Transverse colon (tissue), 4 donors: ENCODE data around the gene RAB27B. TPM values are rescaled to one million over a fixed set of nuclear protein-coding genes. Genes with fewer than 3 reads are reported as not detected.

ENCODE experiments used
- DNase-seq: peaks from one replicate; pipeline ENCODE4 v3.0.0-alpha.2; 2019
- H3K27ac ChIP-seq, 4 donors: fragments of 200-600 bp; sonication (generic); 2 replicates each; pipeline ENCODE4 v1.5.1; 2016 to 2018; ENCODE audit warnings: inconsistent platforms in 4 of 4
- H3K27me3 ChIP-seq: fragments of 200-600 bp; sonication (generic); 2 replicates; pipeline ENCODE4 v1.5.1; 2017; ENCODE audit warnings: inconsistent platforms
- H3K36me3 ChIP-seq, 4 donors: fragments of 200-600 bp; sonication (generic); 2 replicates each; pipeline ENCODE4 v1.5.1; 2017 to 2019; ENCODE audit warnings: inconsistent platforms in 4 of 4
- H3K4me1 ChIP-seq, 4 donors: fragments of 200-600 bp; sonication (generic); 2 replicates each; pipeline ENCODE4 v1.5.1; 2017 to 2020; ENCODE audit warnings: inconsistent platforms in 4 of 4
- H3K4me3 ChIP-seq, 4 donors: fragments of 200-600 bp; sonication (generic); 1 replicate in 1 of 4; 2 replicates in 3 of 4; pipeline versions ENCODE4 v1.5.1 to v1.6.1; 2017 to 2019; ENCODE audit warnings: inconsistent platforms in 4 of 4
- H3K9me3 ChIP-seq, 2 donors: fragments of 200-600 bp; sonication (generic); 2 replicates each; pipeline ENCODE4 v1.5.1; 2017 to 2019; ENCODE audit warnings: inconsistent platforms in 2 of 2
- EP300 ChIP-seq: sonication (generic); formaldehyde crosslinking; IDR thresholded peaks from one replicate; pipeline ENCODE4 v1.6.1; 2017; ENCODE audit warnings: antibody characterized with exemption, low read depth
- POLR2A ChIP-seq: fragments of 450-650 bp; IDR thresholded peaks from one replicate; pipeline ENCODE4 v1.6.1; 2016; ENCODE audit warnings: antibody characterized with exemption, mild to moderate bottlenecking, moderate library complexity
- POLR2AphosphoS5 ChIP-seq, 3 donors: sonication (generic); formaldehyde crosslinking; IDR thresholded peaks; one replicate each; pipeline ENCODE4 v1.6.1; 2016; ENCODE audit warnings: antibody characterized with exemption in 3 of 3
- WGBS, 2 donors: methylation state at CpG; one replicate each; pipeline ENCODE4 v1.1.5; 2018; ENCODE audit warnings: low coverage in 1 of 2; 5-methylcytosine and 5-hydroxymethylcytosine counted together
- in situ Hi-C, 4 donors: fragments of 200-750 bp; cut with MboI; loops; one replicate each; pipeline versions ENCODE4 v1.15.0 to v1.15.1; 2017; ENCODE audit warnings: low sequenced_read_pairs in 3 of 4, low pct_ligation_motif_present in 1 of 4, low pct_unique_long_range_greater_than_20kb in 1 of 4
- intact Hi-C: fragments of 100-400 bp; cut with DNase I; formaldehyde crosslinking; loops from one replicate; pipeline ENCODE4 v1.15.1; 2023; ENCODE audit warnings: low total_unique reads
- total RNA-seq, 4 donors: library from RNA; depleted of rRNA; stranded (reverse); fragments of >200 nt; gene quantifications; one replicate each; pipeline ENCODE4 v1.1.0, GENCODE V29; 2016
- TF ChIP-seq, protein P1 (sequence below), 5 experiments: fragments of 200-600 bp in 3 of 5; fragments of 450-650 bp in 2 of 5; sonication (generic) in 3 of 5; IDR thresholded peaks; 1 replicate in 2 of 5; 2 replicates in 3 of 5; pipeline ENCODE4 v1.5.1; 2016 to 2017; ENCODE audit warnings: antibody characterized with exemption in 5 of 5, inconsistent platforms in 3 of 5, mild to moderate bottlenecking in 2 of 5, moderate library complexity in 1 of 5

RAB27B gene
- total RNA-seq, 4 donors from 2014 or later = 1.2 to 6.0 (median 3.5) TPM

DNA sequence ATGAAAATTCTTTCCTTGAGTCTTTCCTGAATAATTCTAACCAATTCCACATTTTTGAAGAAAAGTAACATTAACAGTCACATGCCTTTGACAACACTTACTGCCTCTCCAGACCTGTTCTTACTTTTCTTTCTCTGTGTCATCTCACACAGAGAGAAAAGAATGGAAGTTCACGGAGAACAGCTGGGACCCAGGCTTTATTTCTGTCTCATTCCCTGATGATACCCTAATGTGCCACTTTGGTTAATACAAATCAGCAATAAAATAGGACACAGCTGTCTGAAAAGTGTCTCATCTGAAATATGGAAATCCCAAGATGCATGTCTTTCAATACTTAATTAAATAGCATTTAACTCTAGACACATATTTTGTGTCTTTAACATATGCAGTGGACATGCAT is 42.1 kb upstream of the RAB27B start:
- Histone ChIP-seq H3K9me3 (no peaks in the 10 kb centered on the region), H3K4me3 (no peak overlapping the region), H3K27ac (no peak overlapping the region), H3K36me3 (no peaks in the 10 kb centered on the region), H3K27me3 (no peaks in the 10 kb centered on the region), H3K4me1 (peaks cover 0 to 6% (median 0%) of the 10 kb centered on the region in 4 donors)
- TF ChIP-seq EP300 = no peak
- TF ChIP-seq, protein P1, sequence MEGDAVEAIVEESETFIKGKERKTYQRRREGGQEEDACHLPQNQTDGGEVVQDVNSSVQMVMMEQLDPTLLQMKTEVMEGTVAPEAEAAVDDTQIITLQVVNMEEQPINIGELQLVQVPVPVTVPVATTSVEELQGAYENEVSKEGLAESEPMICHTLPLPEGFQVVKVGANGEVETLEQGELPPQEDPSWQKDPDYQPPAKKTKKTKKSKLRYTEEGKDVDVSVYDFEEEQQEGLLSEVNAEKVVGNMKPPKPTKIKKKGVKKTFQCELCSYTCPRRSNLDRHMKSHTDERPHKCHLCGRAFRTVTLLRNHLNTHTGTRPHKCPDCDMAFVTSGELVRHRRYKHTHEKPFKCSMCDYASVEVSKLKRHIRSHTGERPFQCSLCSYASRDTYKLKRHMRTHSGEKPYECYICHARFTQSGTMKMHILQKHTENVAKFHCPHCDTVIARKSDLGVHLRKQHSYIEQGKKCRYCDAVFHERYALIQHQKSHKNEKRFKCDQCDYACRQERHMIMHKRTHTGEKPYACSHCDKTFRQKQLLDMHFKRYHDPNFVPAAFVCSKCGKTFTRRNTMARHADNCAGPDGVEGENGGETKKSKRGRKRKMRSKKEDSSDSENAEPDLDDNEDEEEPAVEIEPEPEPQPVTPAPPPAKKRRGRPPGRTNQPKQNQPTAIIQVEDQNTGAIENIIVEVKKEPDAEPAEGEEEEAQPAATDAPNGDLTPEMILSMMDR (IDR thresholded peaks at IDR 0.05) = no peak
- TF ChIP-seq POLR2A = no peak
- no peak for TF ChIP-seq POLR2AphosphoS5 (IDR thresholded peaks at IDR 0.05)
- WGBS, 2 donors = 86 to 100% methylated on average over 1 of the region's 1 CpG
- no peak for DNase-seq
- intact Hi-C loops = no loop called here
- in situ Hi-C loops = no loop called here

DNA sequence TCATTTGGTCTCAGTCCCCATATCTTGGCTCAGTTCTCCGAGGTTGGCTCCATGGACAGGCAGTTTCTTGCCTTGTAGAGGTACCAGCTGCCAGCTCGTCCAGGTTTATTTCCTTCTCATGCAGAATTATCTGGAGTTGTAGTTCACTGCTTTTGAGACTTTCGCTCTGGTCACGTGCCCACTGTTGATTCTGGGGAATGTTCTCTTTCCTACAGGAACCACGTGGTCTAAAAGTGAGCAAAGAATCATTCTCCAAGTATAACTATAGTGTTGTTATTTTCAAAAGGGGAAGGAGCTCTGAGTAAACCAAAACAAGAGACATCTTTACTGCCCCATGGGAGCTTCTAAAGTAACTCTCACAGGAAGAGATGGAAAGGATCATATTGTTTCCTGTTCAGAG is 41.2 kb upstream of the RAB27B start:
- Histone ChIP-seq H3K4me3 (no peak overlapping the region), H3K27ac (no peak overlapping the region), H3K27me3 (no peaks in the 10 kb centered on the region), H3K4me1 (peaks cover 0 to 6% (median 0%) of the 10 kb centered on the region in 4 donors), H3K36me3 (no peaks in the 10 kb centered on the region), H3K9me3 (no peaks in the 10 kb centered on the region)
- DNase-seq = no peak
- in situ Hi-C loops (no loop called here), intact Hi-C loops (no loop called here)
- TF ChIP-seq, protein P1 (IDR thresholded peaks at IDR 0.05) = no peak
- TF ChIP-seq POLR2AphosphoS5 (IDR thresholded peaks at IDR 0.05) (no peak), EP300 (no peak), POLR2A (no peak)
- 57 to 73% methylated on average over 5 of the region's 5 CpGs for WGBS, 2 donors

DNA sequence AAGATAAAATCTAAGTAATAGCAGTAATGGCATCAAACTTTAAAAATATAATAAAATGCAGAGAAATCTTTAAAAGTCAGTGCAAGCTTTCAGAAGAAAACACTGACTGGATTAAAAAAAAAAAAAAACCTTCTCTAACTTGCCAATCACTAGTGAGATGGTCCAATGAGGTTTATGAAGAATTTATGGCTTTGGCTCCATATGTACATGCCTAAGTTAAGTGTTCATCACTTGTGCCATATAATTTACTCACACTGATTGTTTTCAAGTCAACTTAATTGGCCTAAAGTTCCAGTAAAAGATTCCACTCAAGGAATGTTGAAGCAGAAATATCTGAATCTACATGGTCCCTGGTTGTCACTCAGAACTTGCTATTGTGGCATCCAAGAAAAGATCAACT is 40.7 kb upstream of the RAB27B start:
- Histone ChIP-seq H3K4me1 (peaks cover 0 to 6% (median 0%) of the 10 kb centered on the region in 4 donors), H3K36me3 (no peaks in the 10 kb centered on the region), H3K9me3 (no peaks in the 10 kb centered on the region), H3K27me3 (no peaks in the 10 kb centered on the region), H3K27ac (no peak overlapping the region), H3K4me3 (no peak overlapping the region)
- in situ Hi-C loops (no loop called here), intact Hi-C loops (no loop called here)
- DNase-seq = no peak
- TF ChIP-seq EP300 (no peak), POLR2AphosphoS5 (IDR thresholded peaks at IDR 0.05) (no peak), POLR2A (no peak)
- TF ChIP-seq, protein P1 (IDR thresholded peaks at IDR 0.05) = no peak

DNA sequence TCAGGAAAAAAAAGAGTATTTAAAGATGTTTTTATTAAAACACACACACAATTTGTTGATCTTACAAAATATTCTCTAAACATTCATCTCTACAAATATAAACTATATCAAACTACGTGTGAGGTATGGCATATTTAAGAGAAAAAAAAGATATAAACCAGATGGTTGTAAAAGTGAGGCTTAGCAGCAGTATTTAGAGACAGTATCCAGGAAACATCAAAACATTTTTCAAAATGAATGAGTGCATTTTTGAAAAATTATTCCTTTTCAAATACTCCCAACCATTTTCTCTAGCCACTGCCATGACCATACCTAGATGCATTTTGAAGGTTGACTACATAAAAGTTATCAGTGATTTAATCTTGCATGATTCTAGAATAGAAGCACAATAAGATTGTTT is 38.2 kb upstream of the RAB27B start:
- WGBS, 2 donors = 41 to 80% methylated on average over 1 of the region's 1 CpG
- in situ Hi-C loops = no loop called here

More for the DNA sequence above, 38.2 kb upstream of the RAB27B start:
- intact Hi-C loops = no loop called here
- no peak for DNase-seq
- Histone ChIP-seq H3K4me3 (no peak overlapping the region), H3K9me3 (no peaks in the 10 kb centered on the region), H3K4me1 (peaks cover 0 to 6% (median 0%) of the 10 kb centered on the region in 4 donors), H3K36me3 (no peaks in the 10 kb centered on the region), H3K27ac (no peak overlapping the region), H3K27me3 (no peaks in the 10 kb centered on the region)
- no peak for TF ChIP-seq POLR2AphosphoS5 (IDR thresholded peaks at IDR 0.05)
- no peak for TF ChIP-seq POLR2A
- TF ChIP-seq, protein P1 (IDR thresholded peaks at IDR 0.05) = no peak
- no peak for TF ChIP-seq EP300
